Mucosa of rectum (tissue), 2 donors: ENCODE results near the gene ARNT2.

Experiments used
- H3K27ac ChIP-seq, 2 donors: one replicate each; pipeline ENCODE4 v1.7.0; 2013; ENCODE audit warnings: inconsistent platforms in 2 of 2, low read depth in 2 of 2, low read length in 2 of 2
- H3K27me3 ChIP-seq, 2 donors: one replicate each; pipeline ENCODE4 v1.7.0; 2013; ENCODE audit warnings: low read length in 2 of 2; ENCODE audit not compliant: control insufficient read depth in 2 of 2, insufficient read depth in 2 of 2
- H3K36me3 ChIP-seq, 2 donors: one replicate each; pipeline ENCODE4 v1.7.0; 2013; ENCODE audit warnings: low read length in 2 of 2; ENCODE audit not compliant: control insufficient read depth in 2 of 2, insufficient read depth in 2 of 2
- H3K4me1 ChIP-seq, 2 donors: one replicate each; pipeline ENCODE4 v1.7.0; 2013; ENCODE audit warnings: low read length in 2 of 2, mild to moderate bottlenecking in 1 of 2; ENCODE audit not compliant: control insufficient read depth in 2 of 2, insufficient read depth in 2 of 2
- H3K4me3 ChIP-seq, 2 donors: one replicate each; pipeline ENCODE4 v1.7.0; 2013; ENCODE audit warnings: low read length in 2 of 2
- H3K9ac ChIP-seq, 2 donors: one replicate each; pipeline ENCODE4 v1.7.0; 2013; ENCODE audit warnings: low read length in 2 of 2, low read depth in 1 of 2, mild to moderate bottlenecking in 1 of 2
- H3K9me3 ChIP-seq, 2 donors: one replicate each; pipeline ENCODE4 v1.7.0; 2013; ENCODE audit warnings: low read length in 2 of 2; ENCODE audit not compliant: control insufficient read depth in 2 of 2
- donor health status: healthy.
- donor health status: Normal muscosa, but diverticular disease.

Gene ARNT2

GRCh38 chr15:80452166-80452565 is 48.0 kb downstream of the ARNT2 start:
- H3K9ac ChIP-seq, result no peak overlapping the region
- H3K27me3 ChIP-seq, result no peaks in the 10 kb centered on the region
- H3K27ac ChIP-seq, result no peak overlapping the region
- peaks cover 0 to 3% of the 10 kb centered on the region in 2 donors for H3K4me1 ChIP-seq
- H3K9me3 ChIP-seq, result no peaks in the 10 kb centered on the region
- H3K4me3 ChIP-seq, result no peak overlapping the region
- no peaks in the 10 kb centered on the region for H3K36me3 ChIP-seq

- Histone ChIP-seq H3K27ac (no peak overlapping the region), H3K9ac (no peak overlapping the region), H3K36me3 (no peaks in the 10 kb centered on the region), H3K27me3 (no peaks in the 10 kb centered on the region), H3K4me3 (no peak overlapping the region), H3K9me3 (no peaks in the 10 kb centered on the region), H3K4me1 (peaks cover 0 to 2% of the 10 kb centered on the region in 2 donors)
These were observed 51.0 kb downstream of the ARNT2 start for GRCh38 chr15:80455051-80455648.

GRCh38 chr15:80455668-80456442 is 51.7 kb downstream of the ARNT2 start:
- no peak overlapping the region for H3K27ac ChIP-seq
- no peaks in the 10 kb centered on the region for H3K36me3 ChIP-seq
- no peak overlapping the region for H3K4me3 ChIP-seq
- peaks cover 0 to 2% of the 10 kb centered on the region in 2 donors for H3K27me3 ChIP-seq
- H3K9ac ChIP-seq, result no peak overlapping the region
- no peaks in the 10 kb centered on the region for H3K4me1 ChIP-seq
- no peaks in the 10 kb centered on the region for H3K9me3 ChIP-seq

GRCh38 chr15:80456517-80457492 is 52.6 kb downstream of the ARNT2 start:
- Histone ChIP-seq H3K27me3 (peaks cover 0 to 2% of the 10 kb centered on the region in 2 donors), H3K36me3 (no peaks in the 10 kb centered on the region), H3K27ac (no peak overlapping the region), H3K9me3 (no peaks in the 10 kb centered on the region), H3K4me1 (no peaks in the 10 kb centered on the region), H3K4me3 (no peak overlapping the region), H3K9ac (no peak overlapping the region)

GRCh38 chr15:80457896-80458295 is 53.7 kb downstream of the ARNT2 start:
- no peak overlapping the region for H3K9ac ChIP-seq
- H3K27ac ChIP-seq, result no peak overlapping the region
- H3K4me3 ChIP-seq, result no peak overlapping the region
- H3K9me3 ChIP-seq, result no peaks in the 10 kb centered on the region
- H3K4me1 ChIP-seq, result no peaks in the 10 kb centered on the region
- H3K27me3 ChIP-seq, result peaks cover 0 to 2% of the 10 kb centered on the region in 2 donors
- H3K36me3 ChIP-seq, result no peaks in the 10 kb centered on the region

- no peak overlapping the region for H3K27ac ChIP-seq
These were observed 54.4 kb downstream of the ARNT2 start for GRCh38 chr15:80458580-80458979.

GRCh38 chr15:80459380-80459779 is 55.2 kb downstream of the ARNT2 start:
- no peak overlapping the region for H3K4me3 ChIP-seq
- H3K9me3 ChIP-seq, result no peaks in the 10 kb centered on the region
- no peak overlapping the region for H3K27ac ChIP-seq
- no peak overlapping the region for H3K9ac ChIP-seq
- peaks cover 0 to 2% of the 10 kb centered on the region in 2 donors for H3K27me3 ChIP-seq
- no peaks in the 10 kb centered on the region for H3K4me1 ChIP-seq
- H3K36me3 ChIP-seq, result no peaks in the 10 kb centered on the region

More at GRCh38 chr15:80458580-80458979, 54.4 kb downstream of the ARNT2 start:
- Histone ChIP-seq H3K4me3 (no peak overlapping the region), H3K27me3 (peaks cover 0 to 2% of the 10 kb centered on the region in 2 donors), H3K9ac (no peak overlapping the region), H3K9me3 (no peaks in the 10 kb centered on the region), H3K36me3 (no peaks in the 10 kb centered on the region), H3K4me1 (no peaks in the 10 kb centered on the region)

GRCh38 chr15:80459818-80460217 is 55.6 kb downstream of the ARNT2 start:
- Histone ChIP-seq H3K27ac (no peak overlapping the region), H3K4me1 (no peaks in the 10 kb centered on the region), H3K9ac (no peak overlapping the region), H3K4me3 (no peak overlapping the region), H3K27me3 (peaks cover 0 to 2% of the 10 kb centered on the region in 2 donors), H3K36me3 (no peaks in the 10 kb centered on the region), H3K9me3 (no peaks in the 10 kb centered on the region)

GRCh38 chr15:80461356-80462095 is 57.3 kb downstream of the ARNT2 start:
- H3K9ac ChIP-seq, result no peak overlapping the region
- H3K36me3 ChIP-seq, result no peaks in the 10 kb centered on the region
- no peaks in the 10 kb centered on the region for H3K4me1 ChIP-seq
- no peak overlapping the region for H3K4me3 ChIP-seq
- no peaks in the 10 kb centered on the region for H3K9me3 ChIP-seq
- H3K27ac ChIP-seq, result no peak overlapping the region
- H3K27me3 ChIP-seq, result peaks cover 0 to 2% of the 10 kb centered on the region in 2 donors
